Psoas muscle (tissue), 8 donors: ENCODE results near the gene MRPS31. TPM values are rescaled to one million over a fixed set of nuclear protein-coding genes. Genes with fewer than 3 reads are reported as not detected.

Experiments
- ATAC-seq, 4 donors: fragments of 200-7000 bp; cut with Tn5 transposase; one replicate each; pipeline ENCODE4 v1.9.1; 2020; ENCODE audit warnings: moderate library complexity in 3 of 4, mild to moderate bottlenecking in 2 of 4
- DNase-seq, 2 donors: peaks; one replicate each; pipeline ENCODE4 v3.0.0-alpha.2; 2020
- H3K27ac ChIP-seq: fragments of 200-600 bp; one replicate; pipeline ENCODE4 v1.8.0; 2022
- H3K27me3 ChIP-seq, 3 donors: fragments of 200-600 bp in 1 of 3; one replicate each; pipeline versions ENCODE4 v1.6.1 to v1.8.0; 2013 to 2022; ENCODE audit warnings: low read length in 2 of 3, mild to moderate bottlenecking in 2 of 3, moderate library complexity in 1 of 3; ENCODE audit not compliant: insufficient read depth in 3 of 3
- H3K36me3 ChIP-seq, 2 donors: fragments of 200-600 bp in 1 of 2; one replicate each; pipeline versions ENCODE4 v1.6.1 to v1.8.0; 2013 to 2022; ENCODE audit warnings: low read depth in 1 of 2, mild to moderate bottlenecking in 1 of 2, moderate library complexity in 1 of 2; ENCODE audit not compliant: insufficient read depth in 1 of 2
- H3K4me1 ChIP-seq: fragments of 200-600 bp; one replicate; pipeline ENCODE4 v1.8.0; 2022
- H3K4me3 ChIP-seq: fragments of 200-600 bp; one replicate; pipeline ENCODE4 v1.8.0; 2022; ENCODE audit warnings: mild to moderate bottlenecking
- H3K9me3 ChIP-seq: fragments of 200-600 bp; one replicate; pipeline ENCODE4 v1.8.0; 2022
- CTCF ChIP-seq: fragments of 200-600 bp; IDR thresholded peaks from one replicate; pipeline ENCODE4 v1.8.0; 2022; ENCODE audit warnings: antibody characterized with exemption
- WGBS, 3 donors: extraction: QIAGEN DNeasy Blood & Tissue Kit; methylation state at CpG; one replicate each; pipeline versions ENCODE4 v1.1.6 to v1.1.7; 2013; 5-methylcytosine and 5-hydroxymethylcytosine counted together
- intact Hi-C, 2 donors: fragments of 100-400 bp; cut with DNase I; formaldehyde crosslinking; loops; one replicate each; pipeline versions ENCODE4 v1.11.0 to v1.14.2; 2022
- polyA plus RNA-seq, 3 donors: library from polyadenylated mRNA; stranded (reverse); fragments of 200-250 nt; gene quantifications; one replicate each; pipeline ENCODE4 v1.2.3, GENCODE V29; 2013
- total RNA-seq, 4 donors: library from RNA; stranded (reverse); fragmentation: NEBNext Ultra II Directional in 2 of 4; extraction: Animal tissue kit (Norgen Biotek cat#: 25700) in 2 of 4; gene quantifications; one replicate each; pipeline versions ENCODE4 v1.2.1 to v1.2.4, GENCODE V29; 2021 to 2023
- donor health status: healthy with polysubstance abuse.
- donor health status: DM: no; HTN: no; CAD: no; lungs with moderate emphysema.
- donor health status: Bipolar disorder and iron deficiency.
- donor health status: healthy.
- donor health status: DM: yes; HTN: yes; CAD: no.
- donor health status: DM: no; HTN: no; CAD: no.
- donor health status: DM: no; HTN: no; CAD: no.
- donor health status: DM: yes; HTN: yes; CAD: no.

MRPS31 gene
- total and polyA plus RNA-seq, 7 donors: 23.3 to 36.6 (median 26.8) TPM

GRCh38 chr13:40806241-40806640 lies 35.3 kb upstream of the MRPS31 start:
- intact Hi-C loops: no loop called here
- Histone ChIP-seq H3K27me3 (no peaks in the 10 kb centered on the region), H3K4me3 (no peak overlapping the region), H3K36me3 (peaks cover 15 to 86% of the 10 kb centered on the region in 2 donors), H3K27ac (no peak overlapping the region), H3K9me3 (no peaks in the 10 kb centered on the region), H3K4me1 (no peaks in the 10 kb centered on the region)
- DNase-seq (no peak), ATAC-seq (no peak)
- no peak for TF ChIP-seq CTCF
- 77 to 96% (median 84%) methylated on average over 1 of the region's 1 CpG for WGBS, 3 donors

- Histone ChIP-seq H3K27ac (no peak overlapping the region), H3K36me3 (peaks cover 9 to 83% of the 10 kb centered on the region in 2 donors), H3K9me3 (no peaks in the 10 kb centered on the region), H3K4me3 (no peak overlapping the region), H3K4me1 (no peaks in the 10 kb centered on the region), H3K27me3 (no peaks in the 10 kb centered on the region)
- DNase-seq: no peak
- TF ChIP-seq CTCF: no peak
- no peak for ATAC-seq
- WGBS, 3 donors: 96 to 98% (median 96%) methylated on average over 5 of the region's 5 CpGs
- intact Hi-C loops: no loop called here
Measured at GRCh38 chr13:40803316-40803715, 32.3 kb upstream of the MRPS31 start.

GRCh38 chr13:40801255-40802217 lies 30.5 kb upstream of the MRPS31 start:
- Histone ChIP-seq H3K4me1 (no peaks in the 10 kb centered on the region), H3K36me3 (peaks cover 6 to 78% of the 10 kb centered on the region in 2 donors), H3K9me3 (no peaks in the 10 kb centered on the region), H3K27ac (no peak overlapping the region), H3K27me3 (no peaks in the 10 kb centered on the region), H3K4me3 (no peak overlapping the region)
- WGBS, 3 donors: 88 to 93% (median 91%) methylated on average over 6 of the region's 6 CpGs
- ATAC-seq (no peak), DNase-seq (no peak)
- TF ChIP-seq CTCF: no peak
- intact Hi-C loops: no loop called here

- intact Hi-C loops: no loop called here
- no peak overlapping the region for H3K27ac ChIP-seq
- no peaks in the 10 kb centered on the region for H3K4me1 ChIP-seq
- no peak for DNase-seq
- no peak overlapping the region for H3K4me3 ChIP-seq
- TF ChIP-seq CTCF: no peak
- no peaks in the 10 kb centered on the region for H3K9me3 ChIP-seq
- H3K36me3 ChIP-seq: peaks cover 2 to 70% of the 10 kb centered on the region in 2 donors
- no peak for ATAC-seq
- no peaks in the 10 kb centered on the region for H3K27me3 ChIP-seq
- WGBS, 3 donors: 81 to 82% (median 81%) methylated on average over 5 of the region's 5 CpGs
Measured at GRCh38 chr13:40800559-40800958, 29.6 kb upstream of the MRPS31 start.
